H1 (cell line): ENCODE data around the gene XPNPEP1. TPM values are rescaled to one million over a fixed set of nuclear protein-coding genes. Genes with fewer than 3 reads are reported as not detected.

Source experiments
- CTCF ChIA-PET: fragments of 300-600 bp; sonication (Branson Sonifier 250); formaldehyde crosslinking; loops from one replicate; lab custom pipeline; 2021; ENCODE audit not compliant: partially characterized antibody; lab: Charles Lee
- POLR2A ChIA-PET: fragments of 300-600 bp; sonication (Branson Sonifier 250); formaldehyde crosslinking; loops from one replicate; lab custom pipeline; 2021; ENCODE audit warnings: inconsistent platforms; ENCODE audit not compliant: partially characterized antibody; lab: Charles Lee
- DNase-seq, 2 experiments: peaks; one replicate each; pipeline versions ENCODE4 v3.0.0 to v3.0.0-alpha.2; 2010 to 2022; ENCODE audit warnings: low spot score in 2 of 2, low read depth in 1 of 2, mixed read lengths in 1 of 2
- FAIRE-seq: peaks from 2 replicates; lab custom pipeline; 2011; peaks lifted over from hg19 to GRCh38; lab: Jason Lieb, UNC
- H2AFZ ChIP-seq: 2 replicates; pipeline ENCODE4 v1.8.1; 2012; ENCODE audit warnings: low read length, inconsistent platforms
- H2AK5ac ChIP-seq: 2 replicates; pipeline ENCODE4 v1.6.1; 2013; ENCODE audit warnings: low read depth, low read length
- H2BK120ac ChIP-seq: replicated peaks from 2 replicates; pipeline ENCODE3; 2013; ENCODE audit warnings: low read depth, low read length, inconsistent platforms
- H2BK12ac ChIP-seq: 2 replicates; pipeline ENCODE4 v1.6.1; 2013; ENCODE audit warnings: low read depth, low read length
- H2BK15ac ChIP-seq: 2 replicates; pipeline ENCODE4 v1.6.1; 2013; ENCODE audit warnings: low read length
- H2BK20ac ChIP-seq: 2 replicates; pipeline ENCODE4 v1.6.1; 2013; ENCODE audit warnings: low read length
- H2BK5ac ChIP-seq: 2 replicates; pipeline ENCODE4 v1.6.1; 2013; ENCODE audit warnings: low read depth, low read length
- H3K14ac ChIP-seq: 2 replicates; pipeline ENCODE4 v1.6.1; 2013; ENCODE audit warnings: inconsistent platforms; ENCODE audit not compliant: insufficient read length
- H3K18ac ChIP-seq: 2 replicates; pipeline ENCODE4 v1.6.1; 2013; ENCODE audit warnings: low read length; ENCODE audit errors: extremely low read depth
- H3K23ac ChIP-seq: 2 replicates; pipeline ENCODE4 v1.6.1; 2013; ENCODE audit warnings: inconsistent platforms; ENCODE audit not compliant: insufficient read length
- H3K23me2 ChIP-seq: 2 replicates; pipeline ENCODE4 v1.6.1; 2013; ENCODE audit warnings: low read depth, low read length
- H3K27ac ChIP-seq: 2 replicates; pipeline ENCODE4 v1.6.1; 2011; ENCODE audit warnings: low read depth, low read length, inconsistent platforms
- H3K27me3 ChIP-seq, 4 experiments: replicated peaks in 1 of 4; 1 replicate in 1 of 4; 2 replicates in 3 of 4; pipeline versions ENCODE4 v1.6.1 to v1.8.1; 2011 to 2013; ENCODE audit warnings: low read length in 3 of 4, mild to moderate bottlenecking in 3 of 4, inconsistent platforms in 2 of 4, mixed read lengths in 2 of 4, moderate library complexity in 1 of 4; ENCODE audit not compliant: control insufficient read depth in 3 of 4, insufficient read depth in 3 of 4; ENCODE audit errors: extremely low read depth in 1 of 4
- H3K36me3 ChIP-seq, 4 experiments: 2 replicates each; pipeline versions ENCODE4 v1.6.1 to v1.8.1; 2011 to 2013; ENCODE audit warnings: mild to moderate bottlenecking in 4 of 4, low read length in 3 of 4, moderate library complexity in 2 of 4, control low read depth in 1 of 4, inconsistent platforms in 1 of 4; ENCODE audit not compliant: insufficient read depth in 4 of 4, control insufficient read depth in 2 of 4
- H3K4ac ChIP-seq: replicated peaks from 2 replicates; pipeline ENCODE3; 2013; ENCODE audit warnings: low read length, low read depth, mixed read lengths, inconsistent platforms; ENCODE audit not compliant: insufficient read length
- H3K4me1 ChIP-seq, 4 experiments: replicated peaks in 1 of 4; 1 replicate in 1 of 4; 2 replicates in 3 of 4; pipeline versions ENCODE4 v1.6.1 to v1.8.1; 2011 to 2013; ENCODE audit warnings: low read length in 3 of 4, inconsistent platforms in 2 of 4, mixed read lengths in 1 of 4; ENCODE audit not compliant: insufficient read depth in 4 of 4, control insufficient read depth in 3 of 4
- H3K4me2 ChIP-seq, 2 experiments: 2 replicates each; pipeline versions ENCODE4 v1.6.1 to v1.8.1; 2011 to 2013; ENCODE audit warnings: low read depth in 2 of 2, low read length in 2 of 2, control low read depth in 1 of 2, inconsistent platforms in 1 of 2, mild to moderate bottlenecking in 1 of 2; ENCODE audit not compliant: insufficient read depth in 1 of 2
- H3K4me3 ChIP-seq, 4 experiments: fragments of 200-600, 300-600 bp in 1 of 4; sonication (generic), shearing (Covaris generic), sonication (Bioruptor Twin) in 1 of 4; 2 replicates each; pipeline versions ENCODE4 v1.5.1 to v1.8.1; 2011 to 2016; ENCODE audit warnings: low read length in 4 of 4, low read depth in 3 of 4, control low read depth in 2 of 4, inconsistent platforms in 2 of 4, mild to moderate bottlenecking in 2 of 4, mixed read lengths in 1 of 4, moderate library complexity in 1 of 4; ENCODE audit not compliant: insufficient read depth in 2 of 4; ENCODE audit errors: extremely low read depth in 1 of 4
- H3K56ac ChIP-seq: replicated peaks from 2 replicates; pipeline ENCODE3; 2013; ENCODE audit warnings: low read depth, mild to moderate bottlenecking, mixed read lengths, low read length, inconsistent platforms; ENCODE audit not compliant: insufficient read length
- H3K79me1 ChIP-seq: 2 replicates; pipeline ENCODE4 v1.6.1; 2013; ENCODE audit warnings: low read depth, low read length, control low read depth
- H3K79me2 ChIP-seq, 2 experiments: 2 replicates each; pipeline versions ENCODE4 v1.6.1 to v1.8.1; 2012 to 2013; ENCODE audit warnings: low read length in 2 of 2, mild to moderate bottlenecking in 2 of 2, inconsistent platforms in 1 of 2; ENCODE audit not compliant: insufficient read depth in 2 of 2, control insufficient read depth in 1 of 2
- H3K9ac ChIP-seq, 4 experiments: replicated peaks in 1 of 4; 1 replicate in 1 of 4; 2 replicates in 3 of 4; pipeline versions ENCODE4 v1.6.1 to v1.8.1; 2011 to 2013; ENCODE audit warnings: low read depth in 3 of 4, low read length in 3 of 4, control low read depth in 2 of 4, mild to moderate bottlenecking in 2 of 4, moderate library complexity in 2 of 4, inconsistent platforms in 1 of 4; ENCODE audit errors: extremely low read depth in 1 of 4
- H3K9me3 ChIP-seq, 2 experiments: 2 replicates each; pipeline versions ENCODE4 v1.6.1 to v1.8.1; 2012 to 2013; ENCODE audit warnings: mild to moderate bottlenecking in 2 of 2, moderate library complexity in 2 of 2, control low read depth in 1 of 2, inconsistent platforms in 1 of 2, low read depth in 1 of 2, low read length in 1 of 2, mixed read lengths in 1 of 2; ENCODE audit not compliant: insufficient read depth in 2 of 2
- H4K20me1 ChIP-seq, 2 experiments: replicated peaks in 1 of 2; 2 replicates each; pipeline versions ENCODE3 to v1.8.1; 2011 to 2013; ENCODE audit warnings: inconsistent platforms in 2 of 2, low read length in 2 of 2, mild to moderate bottlenecking in 1 of 2; ENCODE audit not compliant: insufficient read depth in 2 of 2, control insufficient read depth in 1 of 2
- H4K5ac ChIP-seq: 2 replicates; pipeline ENCODE4 v1.6.1; 2013; ENCODE audit warnings: low read length, low read depth, mixed read lengths, inconsistent platforms; ENCODE audit not compliant: insufficient read length
- H4K8ac ChIP-seq: 2 replicates; pipeline ENCODE4 v1.8.0; 2013; ENCODE audit warnings: mild to moderate bottlenecking, moderate library complexity, low read length, inconsistent platforms; ENCODE audit not compliant: insufficient read depth; ENCODE audit errors: extremely low read depth
- H4K91ac ChIP-seq: replicated peaks from 2 replicates; pipeline ENCODE3; 2013; ENCODE audit warnings: low read length, mixed read lengths, inconsistent platforms; ENCODE audit not compliant: insufficient read length
- ASH2L ChIP-seq: fragments of 200-600, 300-600 bp; sonication (generic); IDR thresholded peaks from one replicate; pipeline ENCODE4 v1.7.1; 2017; ENCODE audit warnings: low read length
- SIN3A ChIP-seq, 2 experiments: IDR thresholded peaks in 1 of 2; conservative IDR thresholded peaks in 1 of 2; 2 replicates each; pipeline ENCODE4 v1.6.1; 2011 to 2012; ENCODE audit warnings: low read length in 2 of 2, improper control_type of control experiment in 1 of 2, low read depth in 1 of 2, mild to moderate bottlenecking in 1 of 2
- TAF1 ChIP-seq: IDR thresholded peaks from 2 replicates; pipeline ENCODE4 v1.6.1; 2011; ENCODE audit warnings: mild to moderate bottlenecking, low read depth, low read length
- ZNF274 ChIP-seq: IDR thresholded peaks from 2 replicates; pipeline ENCODE4 v1.7.0; 2012; ENCODE audit warnings: low read length, borderline replicate concordance; ENCODE audit errors: extremely low read depth
- WGBS, 2 experiments: shearing (Covaris generic) in 1 of 2; methylation state at CpG; one replicate each; pipeline versions ENCODE4 v1.1.6 to v1.1.7; 2013 to 2015; ENCODE audit warnings: low lambda C conversion rate in 2 of 2, mixed read lengths in 2 of 2, inconsistent platforms in 1 of 2, low coverage in 1 of 2, missing lambda C conversion rate in 1 of 2; ENCODE audit not compliant: insufficient replicate concordance in 2 of 2, insufficient coverage in 1 of 2, insufficient read length in 1 of 2; ENCODE audit errors: extremely low coverage in 1 of 2, missing lambda C conversion rate in 1 of 2; 5-methylcytosine and 5-hydroxymethylcytosine counted together
- polyA plus RNA-seq, 7 experiments: library from polyadenylated mRNA; depleted of rRNA in 3 of 7; stranded (reverse) in 5 of 7; unstranded in 2 of 7; fragments of >200 nt in 5 of 7; fragments of 200-250 nt in 2 of 7; gene quantifications; 1 replicate in 5 of 7; 2 replicates in 1 of 7; 4 replicates in 1 of 7; pipeline versions ENCODE4 v1.2.1 to v1.2.3, GENCODE V29; 2011 to 2013; ENCODE audit warnings: missing spikeins in 2 of 7, mixed read lengths in 2 of 7
- total RNA-seq: library from RNA; stranded (reverse); fragmentation: NEBNext Ultra II Directional; extraction: Animal tissue kit (Norgen Biotek cat#: 25700); gene quantifications from 2 replicates; pipeline ENCODE4 v1.2.1, GENCODE V29; 2021

XPNPEP1 gene
- total and polyA plus RNA-seq, 2 of the 8 experiments (the other 6 are each of a cell fraction or from before 2014, with no cell fraction given), result 61.1 to 201 TPM

GRCh38 chr10:109875828-109876821, 47.2 kb downstream of the XPNPEP1 start:
- Histone ChIP-seq H4K91ac (no peak overlapping the region), H3K9ac (no peak overlapping the region), H3K4ac (no peak overlapping the region), H3K27me3 (no peaks in the 10 kb centered on the region), H3K23me2 (no peaks in the 10 kb centered on the region), H3K18ac (no peak overlapping the region), H3K23ac (no peak overlapping the region), H3K79me2 (no peaks in the 10 kb centered on the region), H4K5ac (no peak overlapping the region), H4K20me1 (no peaks in the 10 kb centered on the region), H3K56ac (no peak overlapping the region), H2BK5ac (no peak overlapping the region), H3K4me2 (no peak overlapping the region), H3K36me3 (peaks cover 0 to 16% (median 11%) of the 10 kb centered on the region in 4 experiments; a peak in 5 of 8 replicates), H3K4me1 (no peaks in the 10 kb centered on the region), H3K79me1 (no peaks in the 10 kb centered on the region), H2BK120ac (no peak overlapping the region), H4K8ac (no peak overlapping the region), H3K14ac (no peak overlapping the region), H2BK20ac (no peak overlapping the region), H2BK12ac (no peak overlapping the region), H3K9me3 (no peaks in the 10 kb centered on the region), H3K4me3 (no peak overlapping the region), H2AFZ (no peak overlapping the region), H2AK5ac (no peak overlapping the region), H2BK15ac (no peak overlapping the region), H3K27ac (no peak overlapping the region)
- TF ChIP-seq TAF1 (no peak), ZNF274 (no peak), ASH2L (no peak), SIN3A (conservative IDR thresholded peaks at IDR 0.05 in 1 of 2, IDR thresholded peaks at IDR 0.05 in 1 of 2; ENCODE audit: low read depth in 1 of 2, low read length in 2 of 2) (no peak)
- ChIA-PET POLR2A (no interaction called here), CTCF (interaction anchor here (1.3 to 2.1 kb wide), 2 partner anchors 8 to 10 kb away, joined by 7 read pairs; no protein-coding TSS in a partner anchor)
- no peak for DNase-seq
- WGBS, 2 experiments, result 91% methylated on average over 8 of the region's 8 CpGs; no CpG with 5 or more reads in 1 of the 2 experiments
- FAIRE-seq, result no peak
